Measurements from ENCODE around the gene AZIN2. TPM values are rescaled to one million over a fixed set of nuclear protein-coding genes. Genes with fewer than 3 reads are reported as not detected.
"Not testable (repeated sequence)": the region's sequence is repeated elsewhere in the genome, so short reads cannot be mapped to it uniquely, and the experiment has no call there.

Gene AZIN2
- total RNA-seq, 4 donors from 2014 or later: 11.6 to 93.3 (median 42.0) TPM

DNA sequence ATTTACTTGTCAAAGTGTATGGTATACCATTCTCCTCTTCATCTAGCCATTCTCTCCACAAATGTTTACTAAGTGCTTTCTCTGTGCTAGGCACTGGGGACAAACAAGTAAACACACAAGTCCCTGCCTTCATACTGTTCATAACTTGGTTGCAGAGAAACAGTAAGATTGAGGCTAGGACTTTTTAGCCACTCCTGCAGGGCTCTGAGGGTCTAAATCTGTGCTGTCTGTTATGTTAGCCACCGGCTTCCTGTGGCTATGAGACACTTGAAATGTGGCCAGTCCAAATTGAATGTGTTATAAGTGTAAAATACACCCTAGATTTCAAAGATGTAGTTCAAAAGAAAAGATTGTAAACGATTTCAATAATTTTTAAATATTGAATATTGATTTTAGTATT is 50.2 kb downstream of the AZIN2 start:
- H3K27me3 ChIP-seq: no peaks in the 10 kb centered on the region
- TF ChIP-seq EP300 (IDR thresholded peaks at IDR 0.05; ENCODE audit: low read depth) (no peak), POLR2AphosphoS5 (IDR thresholded peaks at IDR 0.05) (no peak), POLR2A (IDR thresholded peaks at IDR 0.05) (no peak)
- TF ChIP-seq, protein P1, sequence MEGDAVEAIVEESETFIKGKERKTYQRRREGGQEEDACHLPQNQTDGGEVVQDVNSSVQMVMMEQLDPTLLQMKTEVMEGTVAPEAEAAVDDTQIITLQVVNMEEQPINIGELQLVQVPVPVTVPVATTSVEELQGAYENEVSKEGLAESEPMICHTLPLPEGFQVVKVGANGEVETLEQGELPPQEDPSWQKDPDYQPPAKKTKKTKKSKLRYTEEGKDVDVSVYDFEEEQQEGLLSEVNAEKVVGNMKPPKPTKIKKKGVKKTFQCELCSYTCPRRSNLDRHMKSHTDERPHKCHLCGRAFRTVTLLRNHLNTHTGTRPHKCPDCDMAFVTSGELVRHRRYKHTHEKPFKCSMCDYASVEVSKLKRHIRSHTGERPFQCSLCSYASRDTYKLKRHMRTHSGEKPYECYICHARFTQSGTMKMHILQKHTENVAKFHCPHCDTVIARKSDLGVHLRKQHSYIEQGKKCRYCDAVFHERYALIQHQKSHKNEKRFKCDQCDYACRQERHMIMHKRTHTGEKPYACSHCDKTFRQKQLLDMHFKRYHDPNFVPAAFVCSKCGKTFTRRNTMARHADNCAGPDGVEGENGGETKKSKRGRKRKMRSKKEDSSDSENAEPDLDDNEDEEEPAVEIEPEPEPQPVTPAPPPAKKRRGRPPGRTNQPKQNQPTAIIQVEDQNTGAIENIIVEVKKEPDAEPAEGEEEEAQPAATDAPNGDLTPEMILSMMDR (IDR thresholded peaks at IDR 0.05): no peak
- no peaks in the 10 kb centered on the region for H3K9me3 ChIP-seq
- H3K4me1 ChIP-seq: peaks cover 3 to 16% (median 7%) of the 10 kb centered on the region in 4 donors
- H3K27ac ChIP-seq: no peak overlapping the region
- intact Hi-C loops (cut with DNase I; ENCODE audit: low total_unique reads) (no loop called here), in situ Hi-C loops (cut with MboI; ENCODE audit: low pct_ligation_motif_present in 1 of 4, low pct_unique_long_range_greater_than_20kb in 1 of 4, low sequenced_read_pairs in 3 of 4) (no loop called here)
- WGBS, 2 donors (ENCODE audit: low coverage in 1 of 2): 75 to 79% methylated on average over 2 of the region's 2 CpGs
- H3K4me3 ChIP-seq: no peak overlapping the region
- H3K36me3 ChIP-seq: no peaks in the 10 kb centered on the region
- DNase-seq: no peak

DNA sequence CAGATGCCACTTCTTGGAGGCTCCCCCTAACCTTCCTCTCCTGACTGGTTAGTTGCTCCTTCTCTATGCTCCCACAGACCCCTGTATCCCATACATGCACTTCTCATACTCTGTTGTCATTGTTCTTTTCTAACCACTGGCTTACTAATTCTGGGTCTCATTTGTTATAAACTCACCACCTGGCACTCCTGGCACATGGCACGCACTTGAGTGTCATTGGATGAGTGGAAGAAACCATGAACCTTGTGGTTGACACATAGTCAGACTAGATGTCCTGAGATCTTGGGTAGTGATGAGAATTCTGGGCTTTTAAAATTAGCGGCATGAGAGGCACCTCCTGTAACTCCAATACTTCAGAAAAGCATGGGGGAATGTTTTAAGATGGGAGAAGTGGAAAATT is 51.6 kb downstream of the AZIN2 start:
- Histone ChIP-seq H3K4me3 (no peak overlapping the region), H3K9me3 (no peaks in the 10 kb centered on the region), H3K27ac (no peak overlapping the region), H3K4me1 (peaks cover 0 to 10% (median 2%) of the 10 kb centered on the region in 4 donors), H3K36me3 (no peaks in the 10 kb centered on the region), H3K27me3 (no peaks in the 10 kb centered on the region)
- TF ChIP-seq POLR2AphosphoS5 (IDR thresholded peaks at IDR 0.05) (no peak), EP300 (IDR thresholded peaks at IDR 0.05; ENCODE audit: low read depth) (no peak), POLR2A (IDR thresholded peaks at IDR 0.05) (no peak)
- TF ChIP-seq, protein P1 (IDR thresholded peaks at IDR 0.05): no peak
- in situ Hi-C loops (cut with MboI; ENCODE audit: low pct_ligation_motif_present in 1 of 4, low pct_unique_long_range_greater_than_20kb in 1 of 4, low sequenced_read_pairs in 3 of 4) (no loop called here), intact Hi-C loops (cut with DNase I; ENCODE audit: low total_unique reads) (no loop called here)
- WGBS, 2 donors (ENCODE audit: low coverage in 1 of 2): 90 to 100% methylated on average over 2 of the region's 2 CpGs
- no peak for DNase-seq

DNA sequence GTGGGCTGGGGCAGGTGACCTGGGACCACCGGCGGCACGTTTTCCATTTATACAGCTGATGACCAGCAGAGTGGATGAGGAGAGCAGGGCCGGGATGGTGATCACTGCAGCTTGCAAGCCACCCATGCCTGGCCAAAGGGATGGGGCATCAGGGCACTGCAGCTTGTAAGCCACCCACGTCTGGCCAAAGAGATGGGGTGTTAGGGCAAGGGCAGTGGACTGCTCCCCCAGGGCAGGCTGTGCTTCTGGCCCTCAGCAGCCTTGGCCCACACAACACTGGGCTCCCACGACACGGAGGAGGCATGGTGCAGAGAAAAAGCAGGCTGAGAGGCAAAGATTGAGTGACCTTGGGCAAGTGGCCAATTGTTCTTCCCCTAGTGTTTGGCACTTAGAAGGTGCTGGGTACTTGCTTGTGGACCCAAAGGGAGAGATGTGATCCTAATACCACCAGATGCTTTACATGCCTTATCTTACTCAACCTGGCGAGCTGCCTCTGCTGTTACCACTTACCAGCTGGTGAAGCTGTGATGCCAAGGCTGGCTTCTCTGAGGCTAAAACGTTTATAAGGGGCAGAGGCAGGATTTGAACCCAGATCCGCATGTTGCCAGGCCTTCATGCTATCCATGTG is 52.6 kb downstream of the AZIN2 start:
- Histone ChIP-seq H3K4me3 (no peak overlapping the region), H3K9me3 (no peaks in the 10 kb centered on the region), H3K27ac (no peak overlapping the region), H3K4me1 (no peaks in the 10 kb centered on the region), H3K36me3 (no peaks in the 10 kb centered on the region), H3K27me3 (no peaks in the 10 kb centered on the region)
- in situ Hi-C loops (cut with MboI; ENCODE audit: low pct_ligation_motif_present in 1 of 4, low pct_unique_long_range_greater_than_20kb in 1 of 4, low sequenced_read_pairs in 3 of 4) (no loop called here), intact Hi-C loops (cut with DNase I; ENCODE audit: low total_unique reads) (no loop called here)
- no peak for DNase-seq
- WGBS, 2 donors (ENCODE audit: low coverage in 1 of 2): 88 to 89% methylated on average over 2 to 10 of the region's 10 CpGs
- TF ChIP-seq, protein P1 (IDR thresholded peaks at IDR 0.05): no peak
- TF ChIP-seq EP300 (IDR thresholded peaks at IDR 0.05; ENCODE audit: low read depth) (no peak), POLR2AphosphoS5 (IDR thresholded peaks at IDR 0.05) (no peak), POLR2A (IDR thresholded peaks at IDR 0.05) (no peak)

DNA sequence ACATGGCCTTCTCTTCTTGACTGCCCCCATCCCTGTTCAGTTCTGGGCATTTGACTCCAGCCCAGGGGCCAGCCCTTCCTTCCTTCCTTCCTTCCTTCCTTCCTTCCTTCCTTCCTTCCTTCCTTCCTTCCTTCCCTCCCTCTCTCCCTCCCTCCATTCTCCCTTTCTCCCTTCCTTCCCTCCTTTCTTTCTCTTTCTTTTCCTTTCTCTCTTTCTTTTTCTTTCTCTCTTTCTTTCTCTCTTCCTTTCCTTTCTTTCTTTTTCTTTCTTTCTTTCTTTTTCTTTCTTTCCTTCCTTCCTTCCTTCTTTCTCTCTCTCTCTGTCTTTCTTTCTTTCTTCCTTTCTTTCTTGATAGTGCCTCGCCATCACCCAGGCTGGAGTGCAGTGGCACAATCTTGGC is 55.1 kb downstream of the AZIN2 start:
- H3K4me3 ChIP-seq; intact Hi-C loops (cut with DNase I; ENCODE audit: low total_unique reads); H3K27me3 ChIP-seq; H3K36me3 ChIP-seq; DNase-seq; H3K27ac ChIP-seq; H3K9me3 ChIP-seq; in situ Hi-C loops (cut with MboI; ENCODE audit: low pct_ligation_motif_present in 1 of 4, low pct_unique_long_range_greater_than_20kb in 1 of 4, low sequenced_read_pairs in 3 of 4); H3K4me1 ChIP-seq: not testable (repeated sequence)
- 100% methylated on average over 1 of the region's 1 CpG; no CpG with 5 or more reads in 1 of the 2 donors for WGBS, 2 donors (ENCODE audit: low coverage in 1 of 2)

DNA sequence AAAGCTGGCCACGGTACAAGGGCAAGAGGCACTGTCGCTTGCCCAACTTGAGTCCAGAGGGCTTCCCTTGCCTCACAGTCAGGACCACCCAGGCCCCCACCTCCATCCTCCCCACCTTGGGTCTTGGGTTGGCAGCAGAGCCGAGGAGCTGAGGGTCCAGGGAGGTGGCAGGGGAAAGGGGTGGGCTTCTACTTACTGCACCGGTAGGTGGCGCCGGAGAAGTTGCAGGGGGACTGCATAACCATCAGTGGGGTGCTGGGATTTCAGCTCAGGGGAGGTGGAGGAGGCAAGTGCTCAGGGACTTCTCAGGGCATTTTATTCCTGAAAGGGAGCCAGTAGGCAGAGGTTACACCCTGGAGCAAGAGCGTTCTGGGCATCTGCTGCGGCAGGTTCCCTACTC is 56.8 kb downstream of the AZIN2 start:
- Histone ChIP-seq H3K4me3 (no peak overlapping the region), H3K9me3 (no peaks in the 10 kb centered on the region), H3K4me1 (peaks cover 0 to 5% (median 1%) of the 10 kb centered on the region in 4 donors), H3K36me3 (no peaks in the 10 kb centered on the region), H3K27ac (no peak overlapping the region), H3K27me3 (no peaks in the 10 kb centered on the region)
- DNase-seq: no peak
- 68% methylated on average over 8 of the region's 8 CpGs; no CpG with 5 or more reads in 1 of the 2 donors for WGBS, 2 donors (ENCODE audit: low coverage in 1 of 2)
- TF ChIP-seq, protein P1 (IDR thresholded peaks at IDR 0.05): peak in 3 of 5 experiments; percentile 16 to 24 (median 21)
- no peak for TF ChIP-seq POLR2A (IDR thresholded peaks at IDR 0.05)
- intact Hi-C loops (cut with DNase I; ENCODE audit: low total_unique reads): no loop called here
- in situ Hi-C loops (cut with MboI; ENCODE audit: low pct_ligation_motif_present in 1 of 4, low pct_unique_long_range_greater_than_20kb in 1 of 4, low sequenced_read_pairs in 3 of 4): no loop called here
